ENCODE data around the gene CASKIN1. TPM values are rescaled to one million over a fixed set of nuclear protein-coding genes. Genes with fewer than 3 reads are reported as not detected.
A peak's percentile ranks its signal among the peaks of the same experiment; 100 is the strongest.

Gene CASKIN1
- total RNA-seq, 1 donor from 2014 or later = 2.4 TPM

DNA sequence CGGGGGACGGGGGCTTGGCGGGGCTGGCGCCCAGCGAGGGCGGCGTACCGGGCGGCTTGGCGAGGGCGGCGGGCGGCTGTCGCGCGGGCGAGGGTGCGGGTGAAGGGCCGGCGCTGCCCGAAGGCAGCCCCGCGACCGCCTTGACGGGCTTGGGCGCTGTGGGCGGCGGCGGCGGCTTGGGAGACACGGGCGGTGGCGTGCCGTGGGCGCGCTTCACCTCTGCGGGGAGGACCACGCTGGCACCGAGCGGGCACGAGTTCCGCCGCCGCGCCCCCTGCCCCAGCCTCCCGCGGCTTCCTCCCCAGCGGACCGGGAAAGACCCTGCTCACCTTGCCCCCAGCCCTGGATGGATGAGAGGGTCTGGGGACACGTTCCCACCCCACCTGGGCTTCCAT is 17.3 kb downstream of the CASKIN1 start:
- Mint-ChIP-seq H3K4me3 (ENCODE audit: unreplicated experiment) (no peak overlapping the region), H3K36me3 (ENCODE audit: low read depth, unreplicated experiment) (peaks cover 14% of the 10 kb centered on the region), H3K27me3 (ENCODE audit: unreplicated experiment) (peaks cover 17% of the 10 kb centered on the region), H3K4me1 (ENCODE audit: unreplicated experiment) (peaks cover under 1% of the 10 kb centered on the region), H3K27ac (ENCODE audit: unreplicated experiment) (no peak overlapping the region), H3K9me3 (ENCODE audit: unreplicated experiment) (no peaks in the 10 kb centered on the region)
- DNase-seq (ENCODE audit: low spot score) = no peak
- TF ChIP-seq, protein P1, sequence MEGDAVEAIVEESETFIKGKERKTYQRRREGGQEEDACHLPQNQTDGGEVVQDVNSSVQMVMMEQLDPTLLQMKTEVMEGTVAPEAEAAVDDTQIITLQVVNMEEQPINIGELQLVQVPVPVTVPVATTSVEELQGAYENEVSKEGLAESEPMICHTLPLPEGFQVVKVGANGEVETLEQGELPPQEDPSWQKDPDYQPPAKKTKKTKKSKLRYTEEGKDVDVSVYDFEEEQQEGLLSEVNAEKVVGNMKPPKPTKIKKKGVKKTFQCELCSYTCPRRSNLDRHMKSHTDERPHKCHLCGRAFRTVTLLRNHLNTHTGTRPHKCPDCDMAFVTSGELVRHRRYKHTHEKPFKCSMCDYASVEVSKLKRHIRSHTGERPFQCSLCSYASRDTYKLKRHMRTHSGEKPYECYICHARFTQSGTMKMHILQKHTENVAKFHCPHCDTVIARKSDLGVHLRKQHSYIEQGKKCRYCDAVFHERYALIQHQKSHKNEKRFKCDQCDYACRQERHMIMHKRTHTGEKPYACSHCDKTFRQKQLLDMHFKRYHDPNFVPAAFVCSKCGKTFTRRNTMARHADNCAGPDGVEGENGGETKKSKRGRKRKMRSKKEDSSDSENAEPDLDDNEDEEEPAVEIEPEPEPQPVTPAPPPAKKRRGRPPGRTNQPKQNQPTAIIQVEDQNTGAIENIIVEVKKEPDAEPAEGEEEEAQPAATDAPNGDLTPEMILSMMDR (IDR thresholded peaks at IDR 0.05; ENCODE audit: unreplicated experiment) = no peak

DNA sequence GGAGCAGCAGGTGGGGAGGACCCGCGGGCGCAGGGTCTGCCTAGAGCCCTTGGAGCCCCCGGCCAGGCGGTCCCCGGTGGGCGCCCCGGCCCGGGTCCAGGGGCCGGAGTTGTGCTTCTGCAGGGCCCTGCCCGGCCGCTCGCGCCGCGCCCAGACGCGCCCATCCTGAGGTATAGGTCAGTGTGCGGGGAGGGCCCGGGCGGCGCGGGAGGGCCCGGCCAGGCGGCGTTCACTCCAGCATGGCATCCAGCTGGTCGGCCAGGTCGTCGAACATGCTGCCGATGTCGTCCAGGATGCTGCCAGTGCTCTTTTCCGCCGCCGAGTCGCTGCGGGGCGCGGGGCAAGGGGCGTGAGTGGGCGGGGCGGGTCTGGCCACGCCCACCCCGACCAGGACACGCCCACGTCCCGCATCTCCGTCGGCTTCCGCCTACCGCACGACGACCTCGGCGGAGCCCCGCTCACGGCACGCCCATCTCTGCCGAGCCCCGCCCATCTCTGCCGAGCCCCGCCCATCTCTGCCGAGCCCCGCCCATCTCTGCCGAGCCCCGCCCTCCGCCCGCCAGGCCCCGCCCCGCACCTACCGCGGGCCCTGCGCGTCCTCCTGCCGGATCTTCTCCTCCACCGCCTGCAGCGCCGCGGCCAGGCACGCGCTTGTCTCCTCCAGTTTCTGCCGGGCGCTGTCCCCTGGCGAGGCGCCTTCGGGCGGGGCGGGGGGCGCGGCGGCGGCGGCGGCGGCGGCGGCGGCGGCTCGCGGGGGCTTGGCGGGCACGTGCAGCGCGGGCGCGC is 17.9 kb downstream of the CASKIN1 start:
- peaks cover 16% of the 10 kb centered on the region for H3K36me3 Mint-ChIP-seq (ENCODE audit: low read depth, unreplicated experiment)
- no peak overlapping the region for H3K27ac Mint-ChIP-seq (ENCODE audit: unreplicated experiment)
- no peak overlapping the region for H3K4me3 Mint-ChIP-seq (ENCODE audit: unreplicated experiment)
- DNase-seq (ENCODE audit: low spot score) = peak; percentile 72
- peaks cover 3% of the 10 kb centered on the region for H3K4me1 Mint-ChIP-seq (ENCODE audit: unreplicated experiment)
- TF ChIP-seq, protein P1 (IDR thresholded peaks at IDR 0.05; ENCODE audit: unreplicated experiment) = no peak
- peaks cover 16% of the 10 kb centered on the region for H3K27me3 Mint-ChIP-seq (ENCODE audit: unreplicated experiment)
- H3K9me3 Mint-ChIP-seq (ENCODE audit: unreplicated experiment) = no peaks in the 10 kb centered on the region

GRCh38 chr16:2177561-2177960 is 18.8 kb downstream of the CASKIN1 start:
- Mint-ChIP-seq H3K4me3 (ENCODE audit: unreplicated experiment) (peak overlapping the region; percentile 67), H3K9me3 (ENCODE audit: unreplicated experiment) (no peaks in the 10 kb centered on the region), H3K27me3 (ENCODE audit: unreplicated experiment) (peaks cover 17% of the 10 kb centered on the region), H3K36me3 (ENCODE audit: low read depth, unreplicated experiment) (peaks cover 19% of the 10 kb centered on the region), H3K4me1 (ENCODE audit: unreplicated experiment) (peaks cover 3% of the 10 kb centered on the region), H3K27ac (ENCODE audit: unreplicated experiment) (no peak overlapping the region)
- no peak for DNase-seq (ENCODE audit: low spot score)
- TF ChIP-seq, protein P1 (IDR thresholded peaks at IDR 0.05; ENCODE audit: unreplicated experiment) = no peak

DNA sequence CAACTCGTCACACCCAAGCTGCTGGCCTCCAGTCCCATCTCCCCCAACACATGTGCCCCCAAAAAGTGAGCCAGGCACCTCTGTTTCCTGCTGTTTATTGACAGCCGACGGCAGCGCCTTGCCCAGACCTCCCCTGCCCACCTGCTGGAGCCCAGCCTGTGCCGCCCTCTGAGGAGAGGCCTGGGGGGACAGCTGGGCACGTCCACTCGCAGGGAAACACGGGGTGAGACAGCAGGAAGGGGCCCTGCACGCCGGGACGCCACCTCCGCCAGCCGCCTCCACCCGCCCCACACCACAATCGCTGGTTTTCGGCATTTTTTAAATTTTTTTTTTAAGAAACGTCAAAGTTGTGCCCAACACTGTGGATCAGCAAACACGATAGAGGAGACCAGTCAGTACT is 19.3 kb downstream of the CASKIN1 start:
- Mint-ChIP-seq H3K36me3 (ENCODE audit: low read depth, unreplicated experiment) (peaks cover 15% of the 10 kb centered on the region), H3K4me1 (ENCODE audit: unreplicated experiment) (peaks cover 4% of the 10 kb centered on the region), H3K4me3 (ENCODE audit: unreplicated experiment) (peak overlapping the region; percentile 67), H3K27me3 (ENCODE audit: unreplicated experiment) (peaks cover 12% of the 10 kb centered on the region), H3K9me3 (ENCODE audit: unreplicated experiment) (no peaks in the 10 kb centered on the region), H3K27ac (ENCODE audit: unreplicated experiment) (no peak overlapping the region)
- TF ChIP-seq, protein P1 (IDR thresholded peaks at IDR 0.05; ENCODE audit: unreplicated experiment) = no peak
- no peak for DNase-seq (ENCODE audit: low spot score)

DNA sequence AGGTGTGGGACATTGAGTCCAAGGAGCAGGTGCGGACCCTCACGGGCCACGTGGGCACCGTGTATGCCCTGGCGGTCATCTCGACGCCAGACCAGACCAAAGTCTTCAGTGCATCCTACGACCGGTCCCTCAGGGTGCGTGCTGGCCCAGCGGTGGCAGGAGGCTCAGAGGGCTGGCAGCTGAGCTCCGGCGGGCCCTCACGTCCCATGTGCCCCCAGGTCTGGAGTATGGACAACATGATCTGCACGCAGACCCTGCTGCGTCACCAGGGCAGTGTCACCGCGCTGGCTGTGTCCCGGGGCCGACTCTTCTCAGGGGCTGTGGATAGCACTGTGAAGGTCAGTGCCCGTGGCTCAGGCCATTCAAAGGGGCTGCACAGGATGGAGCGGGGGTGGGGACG is 20.4 kb downstream of the CASKIN1 start:
- Mint-ChIP-seq H3K4me3 (ENCODE audit: unreplicated experiment) (no peak overlapping the region), H3K4me1 (ENCODE audit: unreplicated experiment) (peaks cover 7% of the 10 kb centered on the region), H3K36me3 (ENCODE audit: low read depth, unreplicated experiment) (peaks cover 14% of the 10 kb centered on the region), H3K27ac (ENCODE audit: unreplicated experiment) (no peak overlapping the region), H3K27me3 (ENCODE audit: unreplicated experiment) (peaks cover 8% of the 10 kb centered on the region), H3K9me3 (ENCODE audit: unreplicated experiment) (no peaks in the 10 kb centered on the region)
- no peak for DNase-seq (ENCODE audit: low spot score)
- TF ChIP-seq, protein P1 (IDR thresholded peaks at IDR 0.05; ENCODE audit: unreplicated experiment) = no peak

Data from endothelial cell (in vitro differentiated cells).